Measurements from ENCODE around the gene ADCY2.

Gene ADCY2

DNA sequence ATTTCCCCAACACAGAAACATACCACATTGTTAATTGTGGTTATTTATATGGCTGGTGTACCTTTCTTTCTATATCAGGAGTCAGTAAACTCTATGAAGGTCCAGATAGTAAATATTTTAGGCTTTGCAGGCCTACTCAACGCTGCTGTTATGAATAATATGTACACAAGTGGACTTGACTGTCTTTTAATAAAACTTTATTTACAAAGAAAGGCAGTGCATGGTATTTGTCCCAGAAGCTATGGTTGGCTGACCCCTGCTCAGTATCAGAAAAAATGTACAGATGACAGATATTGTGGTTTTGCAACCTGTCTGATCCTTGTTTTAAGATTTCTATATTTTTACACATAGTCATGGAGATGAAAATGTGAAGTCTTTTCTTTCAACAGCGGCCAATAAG lies 478.7 kb downstream of the ADCY2 start:
- Mint-ChIP-seq H3K27ac (peak overlapping the region; percentile 68 to 92), H3K4me1 (ENCODE audit: low read depth in 2 of 2) (peaks cover 44 to 72% of the 10 kb centered on the region in 2 donors), H3K4me3 (no peak overlapping the region), H3K27me3 (no peaks in the 10 kb centered on the region), H3K36me3 (ENCODE audit: insufficient read depth) (peaks cover 48% of the 10 kb centered on the region), H3K9me3 (no peaks in the 10 kb centered on the region)
- ATAC-seq (replicated peaks) (no peak), DNase-seq (no peak)

DNA sequence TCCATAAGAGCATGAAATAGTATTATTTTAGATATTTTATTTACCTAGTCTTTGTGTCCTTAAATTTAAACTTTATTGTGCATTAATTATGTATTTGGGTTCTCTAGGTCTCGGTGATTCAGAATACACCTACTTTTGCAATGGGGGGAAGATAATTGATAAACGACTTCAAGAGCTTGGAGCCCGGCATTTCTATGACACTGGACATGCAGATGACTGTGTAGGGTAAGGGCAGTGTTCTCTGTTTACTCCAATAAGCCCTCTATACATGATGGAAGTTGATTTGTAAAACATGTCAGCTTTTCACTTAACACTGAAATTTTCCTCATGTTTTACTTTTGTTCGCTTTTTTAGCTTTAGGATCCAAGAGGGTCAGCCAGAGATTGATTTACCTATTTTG lies 479.2 kb downstream of the ADCY2 start:
- Mint-ChIP-seq H3K4me1 (ENCODE audit: low read depth in 2 of 2) (peaks cover 40 to 67% of the 10 kb centered on the region in 2 donors), H3K4me3 (no peak overlapping the region), H3K27me3 (no peaks in the 10 kb centered on the region), H3K27ac (peak overlapping the region in 1 of 2 donors; percentile 92), H3K9me3 (no peaks in the 10 kb centered on the region), H3K36me3 (ENCODE audit: insufficient read depth) (peaks cover 51% of the 10 kb centered on the region)
- ATAC-seq (replicated peaks): no peak
- DNase-seq: no peak

- DNase-seq (no peak), ATAC-seq (replicated peaks) (no peak)
- Mint-ChIP-seq H3K4me1 (ENCODE audit: low read depth in 2 of 2) (peaks cover 37 to 63% of the 10 kb centered on the region in 2 donors), H3K27me3 (no peaks in the 10 kb centered on the region), H3K9me3 (no peaks in the 10 kb centered on the region), H3K36me3 (ENCODE audit: insufficient read depth) (peaks cover 59% of the 10 kb centered on the region), H3K27ac (peak overlapping the region in 1 of 2 donors; percentile 83), H3K4me3 (no peak overlapping the region)
These were observed 480.9 kb downstream of the ADCY2 start for GRCh38 chr5:7876867-7877266.

DNA sequence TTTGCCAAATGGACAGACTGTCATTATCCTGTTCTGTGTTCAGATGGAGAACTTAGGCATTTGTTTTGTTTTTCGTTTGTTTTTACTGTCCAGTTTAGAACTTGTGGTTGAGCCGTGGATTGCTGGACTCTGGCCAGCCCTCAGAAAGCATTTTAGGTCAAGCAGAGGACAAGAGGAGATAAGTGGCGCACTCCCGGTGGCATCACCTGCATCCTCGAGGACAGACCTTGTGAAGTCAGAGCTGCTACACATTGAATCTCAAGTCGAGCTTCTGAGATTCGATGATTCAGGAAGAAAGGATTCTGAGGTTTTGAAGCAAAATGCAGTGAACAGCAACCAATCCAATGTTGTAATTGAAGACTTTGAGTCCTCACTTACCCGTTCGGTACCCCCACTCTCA lies 481.9 kb downstream of the ADCY2 start:
- no peaks in the 10 kb centered on the region for H3K9me3 Mint-ChIP-seq
- H3K27ac Mint-ChIP-seq: peak overlapping the region; percentile 49 to 83
- no peak overlapping the region for H3K4me3 Mint-ChIP-seq
- H3K4me1 Mint-ChIP-seq (ENCODE audit: low read depth in 2 of 2): peaks cover 33 to 60% of the 10 kb centered on the region in 2 donors
- no peaks in the 10 kb centered on the region for H3K27me3 Mint-ChIP-seq
- H3K36me3 Mint-ChIP-seq (ENCODE audit: insufficient read depth): peaks cover 69% of the 10 kb centered on the region
- DNase-seq (no peak), ATAC-seq (replicated peaks) (no peak)

- no peaks in the 10 kb centered on the region for H3K27me3 Mint-ChIP-seq
- peak overlapping the region; percentile 38 to 49 for H3K27ac Mint-ChIP-seq
- DNase-seq (no peak), ATAC-seq (replicated peaks) (no peak)
- H3K4me1 Mint-ChIP-seq (ENCODE audit: low read depth in 2 of 2): peaks cover 27 to 57% of the 10 kb centered on the region in 2 donors
- no peaks in the 10 kb centered on the region for H3K9me3 Mint-ChIP-seq
- H3K36me3 Mint-ChIP-seq (ENCODE audit: insufficient read depth): peaks cover 73% of the 10 kb centered on the region
- H3K4me3 Mint-ChIP-seq: no peak overlapping the region
These were observed 482.5 kb downstream of the ADCY2 start for GRCh38 chr5:7878381-7878873.

Measured in effector memory CD8-positive, alpha-beta T cell (primary cell).